HG03108 (cell line): ENCODE results near the gene STAB1.

ENCODE experiments used
- ATAC-seq: cut with Tn5 transposase; IDR thresholded peaks from one replicate; pipeline ENCODE4 v1.9.1; 2021; ENCODE audit warnings: moderate library complexity; ENCODE audit not compliant: unreplicated experiment

The STAB1 gene

GRCh38 chr3:52558436-52558835, 63.3 kb downstream of the STAB1 start:
- ATAC-seq, result no peak

- ATAC-seq, result no peak
Observed at GRCh38 chr3:52561028-52561747, 66.0 kb downstream of the STAB1 start.

- ATAC-seq, result no peak
Observed at GRCh38 chr3:52563984-52564383, 68.8 kb downstream of the STAB1 start.

GRCh38 chr3:52568069-52568468, 72.9 kb downstream of the STAB1 start:
- no peak for ATAC-seq

GRCh38 chr3:52570076-52570475, 74.9 kb downstream of the STAB1 start:
- ATAC-seq, result no peak

GRCh38 chr3:52572221-52572620, 77.1 kb downstream of the STAB1 start:
- ATAC-seq, result no peak
